IPS DF 6.9 (cell line): Measurements from ENCODE around the gene GPR152.
"Not testable (repeated sequence)": the region's sequence is repeated elsewhere in the genome, so short reads cannot be mapped to it uniquely, and the experiment has no call there.

Experiments used
- DNase-seq: peaks from one replicate; pipeline ENCODE4 v3.0.0-alpha.2; 2013; ENCODE audit warnings: low read depth, low spot score
- H3K27ac ChIP-seq: one replicate; pipeline ENCODE4 v1.5.1; 2013; ENCODE audit warnings: low read length, control low read depth
- H3K27me3 ChIP-seq: 2 replicates; pipeline ENCODE4 v1.6.1; 2013; ENCODE audit warnings: mild to moderate bottlenecking, low read length; ENCODE audit not compliant: control insufficient read depth, insufficient read depth
- H3K36me3 ChIP-seq: 2 replicates; pipeline ENCODE4 v1.6.1; 2013; ENCODE audit warnings: low read length; ENCODE audit not compliant: control insufficient read depth, insufficient read depth
- H3K4me1 ChIP-seq: 2 replicates; pipeline ENCODE4 v1.6.1; 2013; ENCODE audit warnings: low read length; ENCODE audit not compliant: control insufficient read depth, insufficient read depth
- H3K4me3 ChIP-seq: 2 replicates; pipeline ENCODE4 v1.5.1; 2013; ENCODE audit warnings: mild to moderate bottlenecking, low read length
- H3K9me3 ChIP-seq: 2 replicates; pipeline ENCODE4 v1.6.1; 2013; ENCODE audit warnings: low read length, inconsistent platforms; ENCODE audit not compliant: control insufficient read depth, insufficient read depth
- WGBS: extraction: QIAGEN DNeasy Blood & Tissue Kit; methylation state at CpG from one replicate; pipeline ENCODE4 v1.1.7; 2013; ENCODE audit warnings: mixed read lengths, missing lambda C conversion rate; ENCODE audit not compliant: insufficient read length, insufficient coverage; 5-methylcytosine and 5-hydroxymethylcytosine counted together

The GPR152 gene

DNA sequence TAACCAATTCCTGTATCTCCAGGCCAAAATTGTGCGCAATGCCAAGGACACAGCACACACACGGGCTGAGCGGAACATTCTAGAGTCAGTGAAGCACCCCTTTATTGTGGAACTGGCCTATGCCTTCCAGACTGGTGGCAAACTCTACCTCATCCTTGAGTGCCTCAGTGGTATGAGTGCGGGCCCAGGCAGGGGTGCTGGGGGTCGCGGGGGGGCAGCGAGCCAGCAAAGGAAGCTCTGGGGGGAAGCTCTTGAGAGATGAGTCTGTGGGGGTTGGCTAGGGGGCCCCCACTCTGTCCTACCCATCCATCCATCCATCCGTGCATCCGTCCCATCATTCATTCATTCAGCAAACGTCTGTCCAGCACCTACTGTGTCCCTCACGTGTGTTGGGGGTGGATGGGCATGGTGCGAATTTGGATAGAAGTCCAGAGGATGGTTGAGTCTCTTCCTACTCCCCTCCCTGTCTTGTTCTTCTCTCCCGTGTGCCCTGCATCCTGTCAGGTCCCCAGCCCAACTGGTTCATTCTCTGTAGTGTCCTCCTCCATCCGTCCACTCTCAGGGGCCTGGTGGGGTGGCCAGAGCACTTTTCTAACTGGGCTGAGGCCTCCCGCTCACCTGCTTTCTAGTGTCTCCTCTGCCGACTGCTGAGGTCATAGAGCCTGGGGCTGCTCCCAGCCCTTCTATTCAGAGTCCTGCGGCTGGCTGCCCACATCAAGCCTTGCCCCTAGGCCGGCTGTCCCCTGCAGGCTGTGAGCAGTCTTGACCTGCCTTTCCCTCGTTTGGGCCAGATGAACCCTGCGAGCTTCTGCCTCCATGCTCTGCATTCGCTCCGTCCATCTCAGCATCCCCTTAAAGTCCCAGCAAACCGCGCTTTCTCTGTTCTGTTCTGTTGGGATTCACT is 20.9 kb downstream of the GPR152 start:
- H3K36me3 ChIP-seq = peaks cover 22% of the 10 kb centered on the region
- H3K4me3 ChIP-seq = no peak overlapping the region
- peaks cover 5% of the 10 kb centered on the region; the same call in 1 of the 2 replicates for H3K4me1 ChIP-seq
- no CpG with 5 or more reads among the region's 24 CpGs for WGBS
- no peaks in the 10 kb centered on the region for H3K9me3 ChIP-seq
- no peak overlapping the region for H3K27ac ChIP-seq
- DNase-seq = no peak
- H3K27me3 ChIP-seq = no peaks in the 10 kb centered on the region

DNA sequence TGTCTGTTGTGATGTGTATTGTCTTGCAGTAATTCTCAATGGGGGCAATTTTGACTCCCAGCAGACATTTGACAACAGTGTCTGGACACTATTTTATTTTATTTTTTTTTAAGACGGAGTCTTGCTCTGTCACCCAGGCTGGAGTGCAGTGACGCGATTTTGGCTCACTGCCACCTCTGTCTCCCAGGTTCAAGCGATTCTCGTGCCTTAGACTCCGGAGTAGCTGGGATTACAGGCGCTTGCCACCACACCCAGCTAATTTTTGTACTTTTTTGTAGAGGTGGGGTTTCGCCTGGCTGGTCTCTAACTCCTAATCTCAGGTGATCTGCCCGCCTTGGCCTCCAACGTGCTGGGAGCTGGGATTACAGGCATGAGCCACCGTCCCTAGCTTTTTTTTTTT is 22.8 kb downstream of the GPR152 start:
- H3K9me3 ChIP-seq = no peaks in the 10 kb centered on the region
- peaks cover 2% of the 10 kb centered on the region; the same call in 1 of the 2 replicates for H3K4me1 ChIP-seq
- H3K27me3 ChIP-seq = no peaks in the 10 kb centered on the region
- no peak for DNase-seq
- H3K27ac ChIP-seq = no peak overlapping the region
- H3K4me3 ChIP-seq = no peak overlapping the region
- WGBS = no CpG with 5 or more reads among the region's 11 CpGs
- H3K36me3 ChIP-seq = peaks cover 22% of the 10 kb centered on the region

DNA sequence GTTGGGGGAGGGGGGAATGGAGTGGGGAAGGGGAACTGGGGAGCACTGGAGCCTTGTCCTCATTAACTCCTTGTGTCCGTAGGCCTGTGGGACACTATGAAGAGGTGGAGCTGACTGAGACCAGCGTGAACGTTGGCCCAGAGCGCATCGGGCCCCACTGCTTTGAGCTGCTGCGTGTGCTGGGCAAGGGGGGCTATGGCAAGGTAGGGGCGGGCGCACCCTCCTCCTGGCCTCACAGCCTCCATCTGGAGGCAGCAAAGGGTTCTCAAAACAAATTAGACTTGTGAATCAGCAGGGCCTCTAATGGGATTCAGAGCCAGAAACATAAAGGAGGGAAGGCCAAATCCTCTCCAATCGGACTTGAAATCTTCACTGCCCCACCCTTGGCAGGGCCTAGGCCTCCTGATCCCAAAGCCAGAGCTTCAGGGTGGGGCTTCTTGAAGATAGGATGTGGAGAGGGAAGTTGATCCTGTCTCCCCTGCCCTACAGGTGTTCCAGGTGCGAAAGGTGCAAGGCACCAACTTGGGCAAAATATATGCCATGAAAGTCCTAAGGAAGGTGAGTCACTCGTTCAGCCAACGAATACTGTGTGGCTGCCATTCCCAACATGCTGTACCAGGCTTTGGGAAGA is 23.4 kb downstream of the GPR152 start:
- DNase-seq = no peak
- no peaks in the 10 kb centered on the region for H3K27me3 ChIP-seq
- peak overlapping the region; percentile 91; the same call in 1 of the 2 replicates for H3K4me3 ChIP-seq
- H3K27ac ChIP-seq = no peak overlapping the region
- H3K9me3 ChIP-seq = no peaks in the 10 kb centered on the region
- no CpG with 5 or more reads among the region's 12 CpGs for WGBS
- H3K36me3 ChIP-seq = peaks cover 17% of the 10 kb centered on the region
- peaks cover 2% of the 10 kb centered on the region; the same call in 1 of the 2 replicates for H3K4me1 ChIP-seq

DNA sequence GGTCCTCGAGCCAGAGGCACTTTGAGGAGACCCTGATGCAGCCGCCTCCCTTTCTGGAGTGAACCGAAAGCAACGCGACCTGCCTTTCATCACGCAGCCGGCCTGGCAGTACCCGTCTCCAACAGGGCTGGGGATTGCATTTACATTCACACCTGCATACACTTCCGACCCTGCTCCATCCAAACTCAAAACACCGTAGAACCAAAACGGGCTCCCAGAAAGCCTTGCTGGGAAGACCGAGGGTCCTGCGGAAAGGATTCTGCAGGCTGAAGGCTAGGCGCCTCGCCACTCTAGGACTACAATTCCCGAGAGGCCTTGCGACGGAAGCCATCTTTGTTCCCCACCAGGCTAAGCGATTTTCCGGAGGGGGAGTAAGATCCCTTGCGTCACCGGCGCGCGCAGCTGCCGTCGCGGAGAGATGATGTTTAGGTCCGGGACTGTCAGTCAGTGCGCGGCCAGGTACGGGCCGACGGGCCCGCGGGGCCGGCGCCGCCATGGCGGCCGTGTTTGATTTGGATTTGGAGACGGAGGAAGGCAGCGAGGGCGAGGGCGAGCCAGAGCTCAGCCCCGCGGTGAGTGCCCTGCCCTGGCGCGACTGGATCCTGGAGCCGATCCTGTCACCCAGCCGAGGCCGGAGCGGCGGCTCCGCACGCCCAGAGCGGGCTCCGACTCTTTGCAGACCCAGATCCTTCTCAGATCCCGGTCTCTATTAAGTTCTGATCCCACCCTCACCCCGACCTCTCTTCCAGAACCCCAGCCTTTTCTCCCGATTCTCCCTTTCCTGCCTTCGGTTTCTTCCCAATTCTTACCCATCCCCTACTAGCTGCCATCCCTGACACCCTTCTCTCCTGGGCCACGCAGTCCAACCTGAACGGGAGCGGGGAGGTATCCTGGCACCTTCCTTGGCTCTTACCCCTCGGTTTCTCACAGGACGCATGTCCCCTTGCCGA is 24.2 kb downstream of the GPR152 start, which contains the start of gene RPS6KB2:
RPS6KB2 (plus strand) TSS at position 443 of the 950 bp plus-strand sequence; CDS start at position 495, 52 bp downstream.
- H3K36me3 ChIP-seq = peaks cover 12% of the 10 kb centered on the region
- H3K27me3 ChIP-seq = no peaks in the 10 kb centered on the region
- H3K27ac ChIP-seq = no peak within 1 kb of the TSS
- WGBS = no CpG with 5 or more reads among the region's 68 CpGs
- peak within 1 kb of the TSS; percentile 91 for H3K4me3 ChIP-seq
- DNase-seq = peak; percentile 98
- no peaks in the 10 kb centered on the region for H3K9me3 ChIP-seq
- H3K4me1 ChIP-seq = peaks cover 2% of the 10 kb centered on the region; the same call in 1 of the 2 replicates

DNA sequence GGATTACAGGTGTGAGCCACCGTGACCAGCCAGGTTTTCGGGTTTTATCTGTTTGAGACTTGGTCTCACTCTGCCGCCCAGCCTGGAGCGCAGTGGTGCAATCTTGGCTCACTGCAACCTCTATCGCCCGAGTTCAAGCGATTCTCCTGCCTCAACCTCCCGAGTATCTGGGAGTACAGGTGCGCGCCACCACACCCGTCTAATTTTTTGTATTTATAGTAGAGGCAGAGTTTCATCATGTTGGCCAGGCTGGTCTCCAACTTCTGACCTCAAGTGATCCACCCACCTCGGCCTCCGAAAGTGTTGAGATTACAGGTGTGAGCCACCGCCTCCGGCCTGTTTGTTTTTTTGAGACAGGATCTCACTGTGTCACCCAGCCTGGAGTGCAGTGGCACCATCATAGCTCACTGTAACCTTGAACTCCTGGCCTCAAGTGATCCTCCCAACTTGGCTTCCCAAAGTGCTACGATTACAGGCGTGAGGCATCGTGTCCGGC is 25.1 kb downstream of the GPR152 start:
- H3K27ac ChIP-seq, H3K9me3 ChIP-seq, H3K27me3 ChIP-seq, H3K4me1 ChIP-seq, DNase-seq, H3K36me3 ChIP-seq, H3K4me3 ChIP-seq: not testable (repeated sequence)
- WGBS = no CpG with 5 or more reads among the region's 19 CpGs

DNA sequence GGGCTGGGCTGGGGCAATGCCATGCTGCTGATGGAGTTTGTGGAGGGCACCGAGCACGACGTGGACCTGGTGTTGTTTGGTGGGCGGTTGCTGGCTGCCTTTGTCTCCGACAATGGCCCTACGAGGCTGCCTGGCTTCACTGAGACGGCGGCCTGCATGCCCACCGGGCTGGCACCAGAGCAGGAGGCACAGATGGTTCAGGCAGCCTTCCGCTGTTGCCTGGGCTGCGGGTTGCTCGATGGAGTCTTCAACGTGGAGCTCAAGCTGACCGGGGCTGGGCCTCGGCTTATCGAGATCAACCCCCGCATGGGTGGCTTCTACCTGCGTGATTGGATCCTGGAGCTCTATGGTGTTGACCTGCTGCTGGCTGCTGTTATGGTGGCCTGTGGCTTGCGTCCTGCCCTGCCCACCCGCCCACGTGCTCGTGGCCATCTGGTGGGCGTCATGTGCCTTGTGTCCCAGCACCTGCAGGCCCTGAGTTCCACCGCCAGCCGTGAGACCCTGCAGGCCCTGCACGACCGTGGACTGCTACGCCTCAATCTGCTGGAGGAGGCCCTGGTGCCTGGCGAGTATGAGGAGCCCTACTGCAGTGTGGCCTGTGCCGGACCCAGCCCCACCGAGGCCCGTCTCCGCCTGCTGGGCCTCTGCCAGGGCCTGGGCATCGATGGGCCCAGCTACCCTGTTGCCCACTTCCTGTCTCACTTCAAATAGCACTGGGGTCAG is 28.5 kb downstream of the GPR152 start:
- no CpG with 5 or more reads among the region's 34 CpGs for WGBS
- Histone ChIP-seq H3K4me3 (no peak overlapping the region), H3K9me3 (no peaks in the 10 kb centered on the region), H3K4me1 (peaks cover 4% of the 10 kb centered on the region), H3K27ac (no peak overlapping the region), H3K36me3 (no peaks in the 10 kb centered on the region), H3K27me3 (no peaks in the 10 kb centered on the region)
- no peak for DNase-seq

DNA sequence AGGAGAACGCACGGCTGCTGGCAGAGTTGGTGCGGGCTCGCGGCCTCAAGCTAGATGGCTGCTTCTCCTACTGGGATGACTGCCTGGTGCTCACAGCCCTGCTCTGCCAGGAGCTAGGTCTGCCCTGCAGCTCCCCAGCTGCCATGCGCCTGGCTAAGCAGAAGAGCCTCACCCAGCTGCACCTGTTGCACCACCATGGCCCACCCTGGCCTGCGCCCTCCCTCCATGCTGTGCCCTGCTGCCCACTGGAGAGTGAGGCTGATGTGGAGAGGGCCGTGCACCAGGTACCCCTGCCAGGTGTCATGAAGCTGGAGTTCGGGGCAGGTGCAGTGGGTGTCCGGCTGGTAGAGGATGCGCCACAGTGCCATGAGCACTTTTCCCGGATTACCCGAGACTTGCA is 29.1 kb downstream of the GPR152 start:
- Histone ChIP-seq H3K36me3 (no peaks in the 10 kb centered on the region), H3K27me3 (no peaks in the 10 kb centered on the region), H3K4me1 (peaks cover 2% of the 10 kb centered on the region; the same call in 1 of the 2 replicates), H3K9me3 (no peaks in the 10 kb centered on the region), H3K4me3 (no peak overlapping the region), H3K27ac (no peak overlapping the region)
- no CpG with 5 or more reads among the region's 13 CpGs for WGBS
- DNase-seq = no peak

DNA sequence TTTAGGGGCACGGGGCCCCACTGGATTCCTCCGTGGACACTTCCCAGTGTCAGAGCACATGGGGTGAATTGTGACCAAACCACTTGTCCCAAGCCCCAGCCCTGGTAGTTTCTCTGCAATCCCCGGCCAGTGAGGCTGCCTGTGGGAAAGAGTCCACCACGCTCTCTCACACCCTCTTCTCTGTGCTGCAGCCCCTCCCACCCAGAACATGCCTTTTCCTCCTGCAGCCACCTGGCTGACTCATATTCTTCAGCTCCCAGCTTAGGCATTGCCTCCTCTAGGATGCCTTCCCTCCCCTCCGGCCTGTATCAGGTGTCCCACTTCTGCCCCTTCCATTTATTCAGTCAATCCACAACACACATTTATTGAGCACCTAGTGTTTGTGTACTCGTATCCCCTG is 29.6 kb downstream of the GPR152 start:
- no peaks in the 10 kb centered on the region for H3K27me3 ChIP-seq

DNA sequence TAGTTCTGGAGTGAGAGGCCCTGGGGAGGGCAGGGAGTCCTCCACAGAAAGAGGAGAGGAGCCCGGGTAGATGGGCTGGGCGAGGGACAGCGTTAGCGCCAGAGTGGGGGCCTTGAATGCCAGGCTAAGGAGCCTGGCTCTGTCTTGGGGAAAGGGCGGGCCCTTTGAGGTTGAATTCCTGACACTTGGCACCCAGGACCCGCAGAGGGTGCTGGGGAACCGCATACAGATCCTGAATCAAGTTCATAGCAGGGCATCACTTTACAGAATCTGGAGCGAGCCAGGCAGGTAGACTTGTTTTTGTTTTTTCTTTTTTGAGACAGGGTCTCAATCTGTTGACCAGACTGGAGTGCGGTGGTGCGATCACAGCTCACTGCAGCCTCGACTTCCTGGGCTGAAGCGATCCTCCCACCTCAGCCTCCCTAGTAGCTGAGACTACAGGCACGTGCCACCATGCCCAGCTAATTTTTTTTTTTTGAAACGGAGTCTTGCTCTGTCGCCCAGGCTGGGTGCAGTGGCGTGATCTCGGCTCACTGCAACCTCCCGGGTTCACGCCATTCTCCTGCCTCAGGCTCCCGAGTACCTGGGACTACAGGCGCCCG is 31.0 kb downstream of the GPR152 start:
- WGBS = no CpG with 5 or more reads among the region's 22 CpGs
- Histone ChIP-seq H3K9me3 (no peaks in the 10 kb centered on the region), H3K4me3 (no peak overlapping the region; the same call in 1 of the 2 replicates), H3K4me1 (peaks cover 4% of the 10 kb centered on the region; the same call in 1 of the 2 replicates), H3K27me3 (no peaks in the 10 kb centered on the region), H3K27ac (no peak overlapping the region), H3K36me3 (no peaks in the 10 kb centered on the region)
- no peak for DNase-seq

More for the DNA sequence above, 29.6 kb downstream of the GPR152 start:
- no CpG with 5 or more reads among the region's 6 CpGs for WGBS
- no peak overlapping the region for H3K4me3 ChIP-seq
- no peak for DNase-seq
- peaks cover 2% of the 10 kb centered on the region; the same call in 1 of the 2 replicates for H3K4me1 ChIP-seq
- H3K27ac ChIP-seq = no peak overlapping the region
- H3K36me3 ChIP-seq = no peaks in the 10 kb centered on the region
- no peaks in the 10 kb centered on the region for H3K9me3 ChIP-seq
